PC-3 (cell line): ENCODE data around the gene LIMS2. TPM values are rescaled to one million over a fixed set of nuclear protein-coding genes. Genes with fewer than 3 reads are reported as not detected.

Source experiments
- ATAC-seq: fragments of 200-7000 bp; cut with Tn5 transposase; 2 replicates; pipeline ENCODE4 v1.9.1; 2020; ENCODE audit warnings: mild to moderate bottlenecking, moderate library complexity
- BruUV-seq: library from RNA; stranded (reverse); fragments of 400-500 nt; replicated peaks from 2 replicates; lab custom pipeline; 2021; lab: Mats Ljungman, UMichigan
- CTCF ChIA-PET: fragments of 300-600 bp; sonication (Branson Sonifier 250); formaldehyde crosslinking; loops from one replicate; lab custom pipeline; 2022; ENCODE audit warnings: antibody characterized with exemption; lab: Charles Lee
- POLR2A ChIA-PET: fragments of 300-600 bp; sonication (Branson Sonifier 250); formaldehyde crosslinking; loops from one replicate; lab custom pipeline; 2022; ENCODE audit warnings: antibody characterized with exemption; ENCODE audit not compliant: unreplicated experiment; lab: Charles Lee
- DNase-seq: peaks from one replicate; pipeline ENCODE4 v3.0.0-alpha.2; 2015
- H2AFZ ChIP-seq: fragments of 300-600 bp; sonication (generic); 2 replicates; pipeline ENCODE4 v1.6.0; 2016; ENCODE audit warnings: antibody characterized with exemption, low read length
- H3F3A ChIP-seq: fragments of 300-600 bp; sonication (generic); one replicate; pipeline ENCODE4 v1.6.0; 2017; ENCODE audit warnings: antibody characterized with exemption, low read length, control low read depth, mild to moderate bottlenecking; ENCODE audit not compliant: unreplicated experiment
- H3K27ac ChIP-seq: fragments of 300-600 bp; sonication (generic); 2 replicates; pipeline ENCODE4 v1.5.1; 2016; ENCODE audit warnings: mild to moderate bottlenecking, low read length
- H3K27me3 ChIP-seq: fragments of 300-600 bp; sonication (generic); 2 replicates; pipeline ENCODE4 v1.6.1; 2016; ENCODE audit warnings: low read length, mixed read lengths
- H3K36me3 ChIP-seq: fragments of 300-600 bp; sonication (generic); 2 replicates; pipeline ENCODE4 v1.6.1; 2016; ENCODE audit warnings: low read depth, mixed run types, low read length, mixed read lengths
- H3K4me1 ChIP-seq: fragments of 300-600 bp; sonication (generic); 2 replicates; pipeline ENCODE4 v1.5.1; 2016; ENCODE audit warnings: low read length; ENCODE audit not compliant: insufficient read depth
- H3K4me2 ChIP-seq: fragments of 300-600 bp; sonication (generic); 2 replicates; pipeline ENCODE4 v1.6.0; 2016; ENCODE audit warnings: low read length
- H3K4me3 ChIP-seq: fragments of 300-600 bp; sonication (generic); 2 replicates; pipeline ENCODE4 v1.5.1; 2016; ENCODE audit warnings: mild to moderate bottlenecking, low read length, mixed read lengths
- H3K79me2 ChIP-seq: fragments of 300-600 bp; sonication (generic); 2 replicates; pipeline ENCODE4 v1.6.1; 2017; ENCODE audit warnings: low read length, mixed read lengths
- H3K9ac ChIP-seq: fragments of 300-600 bp; sonication (generic); 2 replicates; pipeline ENCODE4 v1.6.0; 2016; ENCODE audit warnings: mild to moderate bottlenecking, low read length
- H3K9me2 ChIP-seq: fragments of 300-600 bp; sonication (generic); replicated peaks from 2 replicates; pipeline ENCODE4 v1.6.1; 2016; ENCODE audit warnings: mixed run types, low read length, mixed read lengths
- H3K9me3 ChIP-seq: fragments of 300-600 bp; sonication (generic); 2 replicates; pipeline ENCODE4 v1.6.1; 2016; ENCODE audit warnings: low read length, mixed read lengths
- H4K20me1 ChIP-seq: fragments of 300-600 bp; sonication (generic); 2 replicates; pipeline ENCODE4 v1.6.1; 2016; ENCODE audit warnings: low read length, mixed read lengths
- EZH2 ChIP-seq: fragments of 300-600 bp; sonication (generic); IDR thresholded peaks from one replicate; pipeline ENCODE4 v1.6.1; 2017; ENCODE audit warnings: antibody characterized with exemption, mild to moderate bottlenecking, low read length; ENCODE audit not compliant: unreplicated experiment
- EZH2phosphoT487 ChIP-seq: fragments of 300-600 bp; sonication (generic); IDR thresholded peaks from 2 replicates; pipeline ENCODE4 v1.6.1; 2018; ENCODE audit warnings: mild to moderate bottlenecking, antibody characterized with exemption, low read length, borderline replicate concordance
- intact Hi-C: fragments of 100-400 bp; cut with micrococcal nuclease; formaldehyde crosslinking; loops from 2 replicates; pipeline ENCODE4 v1.9.0; 2023
- total RNA-seq: library from RNA; depleted of rRNA; stranded (reverse); fragments of >200 nt; gene quantifications from 2 replicates; pipeline ENCODE4 v1.2.3, GENCODE V29; 2014
- TF ChIP-seq, protein P1 (sequence below): fragments of 300-600 bp; sonication (generic); conservative IDR thresholded peaks from 2 replicates; pipeline ENCODE4 v1.5.1; 2017; ENCODE audit warnings: antibody characterized with exemption, low read depth, mild to moderate bottlenecking, low read length

Gene LIMS2
- total RNA-seq, 1 experiment from 2014 or later = 5.0 TPM

DNA sequence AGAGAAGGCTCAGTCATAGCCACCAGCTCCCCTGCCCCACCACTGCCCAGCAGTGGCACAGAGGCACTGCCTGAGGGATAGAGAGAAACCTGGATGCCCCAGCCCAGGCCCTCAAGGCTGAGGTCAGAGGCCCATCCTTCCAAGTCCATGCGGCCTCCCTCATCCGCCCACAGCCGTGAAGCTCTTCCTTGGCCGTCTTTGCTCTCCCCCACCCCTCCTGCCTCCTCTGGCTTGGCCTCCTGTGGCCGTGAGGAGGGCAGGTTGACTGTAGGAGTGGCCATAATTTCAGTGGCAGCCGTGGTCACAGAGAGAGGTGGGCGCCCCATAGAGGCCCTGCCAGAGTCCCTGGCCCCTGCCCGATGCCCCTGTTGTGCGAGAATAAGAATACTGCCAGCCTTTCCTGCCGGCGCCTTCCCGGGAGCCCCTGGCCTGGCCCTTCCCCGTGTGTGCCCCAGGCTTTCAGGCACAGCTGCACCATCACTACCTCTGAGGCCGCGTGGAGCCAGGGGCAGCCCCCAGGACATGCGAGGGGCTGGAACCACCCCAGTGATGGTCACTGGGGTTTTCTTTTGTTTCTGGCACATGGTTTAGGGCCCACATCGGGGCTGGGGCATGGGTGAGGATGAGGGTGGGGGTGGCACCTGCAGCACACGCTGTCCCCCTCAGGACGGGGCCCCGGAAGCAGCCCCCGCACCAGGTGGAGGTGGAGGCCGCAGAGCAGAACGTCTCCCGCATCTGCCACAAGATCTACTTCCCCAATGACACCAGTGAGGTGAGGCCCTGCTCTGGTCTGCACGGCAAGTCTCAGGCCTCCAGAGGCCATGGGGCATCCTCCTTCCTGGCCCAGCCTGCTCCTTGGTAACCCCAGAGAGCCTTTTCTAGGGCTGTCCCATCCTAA lies 42.5 kb downstream of the LIMS2 start:
- BruUV-seq = no TSS peak
- Histone ChIP-seq H3K79me2 (no peaks in the 10 kb centered on the region), H3K36me3 (no peaks in the 10 kb centered on the region; the same call in 1 of the 2 replicates), H3F3A (no peaks in the 10 kb centered on the region), H3K27me3 (no peaks in the 10 kb centered on the region), H3K9ac (no peak overlapping the region), H3K9me3 (no peaks in the 10 kb centered on the region), H3K27ac (no peak overlapping the region), H4K20me1 (no peaks in the 10 kb centered on the region), H2AFZ (no peak overlapping the region), H3K4me3 (no peak overlapping the region), H3K4me2 (no peak overlapping the region), H3K4me1 (peaks cover 20% of the 10 kb centered on the region), H3K9me2 (no peaks in the 10 kb centered on the region)
- TF ChIP-seq, protein P1, sequence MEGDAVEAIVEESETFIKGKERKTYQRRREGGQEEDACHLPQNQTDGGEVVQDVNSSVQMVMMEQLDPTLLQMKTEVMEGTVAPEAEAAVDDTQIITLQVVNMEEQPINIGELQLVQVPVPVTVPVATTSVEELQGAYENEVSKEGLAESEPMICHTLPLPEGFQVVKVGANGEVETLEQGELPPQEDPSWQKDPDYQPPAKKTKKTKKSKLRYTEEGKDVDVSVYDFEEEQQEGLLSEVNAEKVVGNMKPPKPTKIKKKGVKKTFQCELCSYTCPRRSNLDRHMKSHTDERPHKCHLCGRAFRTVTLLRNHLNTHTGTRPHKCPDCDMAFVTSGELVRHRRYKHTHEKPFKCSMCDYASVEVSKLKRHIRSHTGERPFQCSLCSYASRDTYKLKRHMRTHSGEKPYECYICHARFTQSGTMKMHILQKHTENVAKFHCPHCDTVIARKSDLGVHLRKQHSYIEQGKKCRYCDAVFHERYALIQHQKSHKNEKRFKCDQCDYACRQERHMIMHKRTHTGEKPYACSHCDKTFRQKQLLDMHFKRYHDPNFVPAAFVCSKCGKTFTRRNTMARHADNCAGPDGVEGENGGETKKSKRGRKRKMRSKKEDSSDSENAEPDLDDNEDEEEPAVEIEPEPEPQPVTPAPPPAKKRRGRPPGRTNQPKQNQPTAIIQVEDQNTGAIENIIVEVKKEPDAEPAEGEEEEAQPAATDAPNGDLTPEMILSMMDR = no peak
- TF ChIP-seq EZH2phosphoT487 (no peak), EZH2 (no peak)
- no peak for ATAC-seq
- POLR2A ChIA-PET = no interaction called here
- DNase-seq = no peak
- intact Hi-C loops = no loop called here
- CTCF ChIA-PET = no interaction called here

DNA sequence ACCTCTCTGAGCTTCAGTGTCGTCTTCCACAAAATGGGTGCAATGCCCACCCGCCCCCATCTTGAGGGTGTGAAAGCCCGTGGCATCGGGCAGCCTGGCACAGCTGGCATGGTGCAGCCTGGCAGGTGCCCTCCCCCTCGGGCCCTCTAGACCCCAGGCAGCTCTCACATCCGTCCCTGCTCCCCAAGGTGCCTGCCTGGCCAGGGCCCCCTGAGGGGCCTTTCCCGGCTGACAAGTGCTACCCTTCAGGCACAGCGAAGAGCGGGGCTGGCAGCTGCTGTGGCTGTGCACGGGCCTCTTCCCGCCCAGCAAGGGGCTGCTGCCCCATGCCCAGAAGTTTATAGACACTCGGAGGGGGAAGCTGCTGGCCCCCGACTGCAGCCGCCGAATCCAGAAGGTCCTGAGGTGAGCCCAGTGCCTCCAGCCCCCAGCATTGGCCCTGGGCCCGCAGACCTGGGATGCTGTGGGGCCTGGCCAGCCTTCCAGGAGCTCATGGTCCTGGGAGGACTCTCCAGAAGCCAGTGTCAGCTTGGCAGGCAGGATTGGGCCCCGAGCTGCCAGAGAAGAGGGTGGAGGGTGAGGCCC lies 43.2 kb downstream of the LIMS2 start:
- BruUV-seq = no TSS peak
- Histone ChIP-seq H3K4me3 (no peak overlapping the region), H3K27me3 (no peaks in the 10 kb centered on the region), H2AFZ (no peak overlapping the region), H4K20me1 (no peaks in the 10 kb centered on the region), H3K9ac (no peak overlapping the region), H3F3A (no peaks in the 10 kb centered on the region), H3K36me3 (peaks cover under 1% of the 10 kb centered on the region), H3K9me3 (no peaks in the 10 kb centered on the region), H3K27ac (no peak overlapping the region), H3K79me2 (no peaks in the 10 kb centered on the region), H3K9me2 (no peaks in the 10 kb centered on the region), H3K4me1 (peaks cover 12% of the 10 kb centered on the region), H3K4me2 (no peak overlapping the region)
- TF ChIP-seq, protein P1 = no peak
- TF ChIP-seq EZH2 = no peak
- no peak for ATAC-seq
- CTCF ChIA-PET = no interaction called here
- POLR2A ChIA-PET = no interaction called here
- DNase-seq = no peak
- intact Hi-C loops = no loop called here

DNA sequence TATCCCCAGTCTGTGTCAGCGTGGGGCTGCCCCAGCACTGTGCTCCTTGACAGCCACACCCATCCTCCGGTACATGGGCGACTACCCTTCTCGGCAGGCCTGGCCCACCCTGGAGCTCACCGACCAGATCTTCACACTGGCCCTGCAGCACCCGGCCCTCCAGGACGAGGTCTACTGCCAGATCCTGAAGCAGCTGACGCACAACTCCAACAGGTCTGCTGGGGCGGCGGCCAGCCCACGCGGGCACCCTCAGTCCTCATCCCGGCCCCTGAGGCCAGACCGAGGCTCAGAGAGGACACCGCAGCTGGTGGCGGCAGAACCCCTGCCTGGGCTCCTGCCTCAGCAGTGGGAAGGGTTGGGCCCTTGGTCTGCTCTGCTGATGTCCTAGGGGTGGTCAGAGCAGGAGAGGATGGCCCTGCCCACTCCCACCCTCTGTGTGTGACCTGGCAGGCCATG lies 43.8 kb downstream of the LIMS2 start:
- H2AFZ ChIP-seq = no peak overlapping the region
- no peaks in the 10 kb centered on the region for H4K20me1 ChIP-seq
- H3K4me2 ChIP-seq = no peak overlapping the region
- CTCF ChIA-PET = no interaction called here
- DNase-seq (no peak), ATAC-seq (no peak)
- H3K9ac ChIP-seq = no peak overlapping the region
- no peaks in the 10 kb centered on the region for H3K27me3 ChIP-seq
- no peaks in the 10 kb centered on the region for H3F3A ChIP-seq
- POLR2A ChIA-PET = no interaction called here
- peaks cover 7% of the 10 kb centered on the region; the same call in 1 of the 2 replicates for H3K4me1 ChIP-seq
- intact Hi-C loops = no loop called here
- no peaks in the 10 kb centered on the region for H3K79me2 ChIP-seq
- H3K4me3 ChIP-seq = no peak overlapping the region
- no peaks in the 10 kb centered on the region for H3K9me2 ChIP-seq
- TF ChIP-seq EZH2 (no peak), EZH2phosphoT487 (no peak)
- TF ChIP-seq, protein P1 = no peak
- no peaks in the 10 kb centered on the region for H3K9me3 ChIP-seq
- BruUV-seq = no TSS peak
- H3K27ac ChIP-seq = no peak overlapping the region
- H3K36me3 ChIP-seq = peaks cover 4% of the 10 kb centered on the region
